ENCODE results near the gene EYS.

GRCh38 chr6:65557224-65557623 is 149.8 kb downstream of the EYS start:
- no peak for TF ChIP-seq CC2D1A (CRISPR knock-in tag; IDR thresholded peaks at IDR 0.05)
- TF ChIP-seq GABPB1 (CRISPR knock-in tag; IDR thresholded peaks at IDR 0.05) = no peak
- TF ChIP-seq, protein P1, sequence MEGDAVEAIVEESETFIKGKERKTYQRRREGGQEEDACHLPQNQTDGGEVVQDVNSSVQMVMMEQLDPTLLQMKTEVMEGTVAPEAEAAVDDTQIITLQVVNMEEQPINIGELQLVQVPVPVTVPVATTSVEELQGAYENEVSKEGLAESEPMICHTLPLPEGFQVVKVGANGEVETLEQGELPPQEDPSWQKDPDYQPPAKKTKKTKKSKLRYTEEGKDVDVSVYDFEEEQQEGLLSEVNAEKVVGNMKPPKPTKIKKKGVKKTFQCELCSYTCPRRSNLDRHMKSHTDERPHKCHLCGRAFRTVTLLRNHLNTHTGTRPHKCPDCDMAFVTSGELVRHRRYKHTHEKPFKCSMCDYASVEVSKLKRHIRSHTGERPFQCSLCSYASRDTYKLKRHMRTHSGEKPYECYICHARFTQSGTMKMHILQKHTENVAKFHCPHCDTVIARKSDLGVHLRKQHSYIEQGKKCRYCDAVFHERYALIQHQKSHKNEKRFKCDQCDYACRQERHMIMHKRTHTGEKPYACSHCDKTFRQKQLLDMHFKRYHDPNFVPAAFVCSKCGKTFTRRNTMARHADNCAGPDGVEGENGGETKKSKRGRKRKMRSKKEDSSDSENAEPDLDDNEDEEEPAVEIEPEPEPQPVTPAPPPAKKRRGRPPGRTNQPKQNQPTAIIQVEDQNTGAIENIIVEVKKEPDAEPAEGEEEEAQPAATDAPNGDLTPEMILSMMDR (CRISPR knock-in tag; IDR thresholded peaks at IDR 0.05) = no peak
- TF ChIP-seq ESRRA (CRISPR knock-in tag; IDR thresholded peaks at IDR 0.05; ENCODE audit: low read depth) = no peak
- TF ChIP-seq AFF4 (CRISPR knock-in tag; IDR thresholded peaks at IDR 0.05) = no peak
- TF ChIP-seq ZNF232 (CRISPR knock-in tag; IDR thresholded peaks at IDR 0.05; ENCODE audit: borderline replicate concordance) = no peak
- TF ChIP-seq CHD2 (IDR thresholded peaks at IDR 0.05; ENCODE audit: low read depth, low read length) = no peak
- TF ChIP-seq RAD51 (IDR thresholded peaks at IDR 0.05; ENCODE audit: borderline replicate concordance) = no peak
- no peak for TF ChIP-seq ZSCAN29 (CRISPR knock-in tag; conservative IDR thresholded peaks at IDR 0.05)
- no peak for TF ChIP-seq HCFC1 (IDR thresholded peaks at IDR 0.05; ENCODE audit: low read depth, low read length)
- TF ChIP-seq NFYC (CRISPR knock-in tag; IDR thresholded peaks at IDR 0.05) = no peak
- TF ChIP-seq ZNF282 (IDR thresholded peaks at IDR 0.05; ENCODE audit: partially characterized antibody) = no peak

All from HepG2 (cell line).